ENCODE results near the gene TRPM3.

TRPM3 gene

DNA sequence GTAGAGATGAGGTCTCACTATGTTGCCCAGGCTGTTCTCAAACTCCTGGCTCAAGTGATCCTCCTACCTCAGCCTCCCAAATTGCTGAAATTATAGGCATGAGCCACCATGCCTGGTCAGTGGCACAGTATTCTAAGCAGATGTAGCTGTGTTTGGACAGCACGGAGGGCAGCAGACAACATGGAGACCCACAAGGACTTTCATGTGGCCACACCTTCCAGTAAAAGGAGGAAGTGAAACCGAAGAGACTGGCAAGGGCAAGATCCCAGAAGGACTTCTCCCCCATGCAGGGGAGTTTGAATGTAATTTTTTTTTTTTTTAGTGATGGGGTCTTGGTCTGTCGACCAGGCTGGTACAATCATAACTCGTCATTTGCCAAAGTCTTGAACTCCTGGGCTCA lies 172.2 kb downstream of the TRPM3 start:
- DNase-seq (ENCODE audit: low read depth in 2 of 3, low spot score in 1 of 3) = no peak

DNA sequence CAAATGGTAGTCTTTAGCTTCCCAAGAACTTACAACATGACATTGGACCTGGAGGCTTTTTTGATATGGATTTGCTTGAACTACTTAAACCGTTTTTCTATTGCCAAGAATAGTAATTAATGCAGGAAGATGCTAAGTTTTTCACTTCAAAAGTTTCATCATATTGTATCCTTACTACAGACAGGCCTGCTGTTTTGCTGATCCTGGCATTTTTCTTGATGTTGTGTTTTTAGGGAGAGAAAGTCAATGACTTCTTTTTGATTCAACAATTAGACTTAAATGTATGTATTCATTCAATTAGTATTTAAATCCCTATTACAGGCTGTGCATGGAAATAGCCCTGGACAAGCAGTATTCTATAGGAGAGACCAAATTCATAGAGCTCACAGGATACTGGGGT lies 172.7 kb downstream of the TRPM3 start:
- DNase-seq (ENCODE audit: low read depth in 2 of 3, low spot score in 1 of 3) = no peak

DNA sequence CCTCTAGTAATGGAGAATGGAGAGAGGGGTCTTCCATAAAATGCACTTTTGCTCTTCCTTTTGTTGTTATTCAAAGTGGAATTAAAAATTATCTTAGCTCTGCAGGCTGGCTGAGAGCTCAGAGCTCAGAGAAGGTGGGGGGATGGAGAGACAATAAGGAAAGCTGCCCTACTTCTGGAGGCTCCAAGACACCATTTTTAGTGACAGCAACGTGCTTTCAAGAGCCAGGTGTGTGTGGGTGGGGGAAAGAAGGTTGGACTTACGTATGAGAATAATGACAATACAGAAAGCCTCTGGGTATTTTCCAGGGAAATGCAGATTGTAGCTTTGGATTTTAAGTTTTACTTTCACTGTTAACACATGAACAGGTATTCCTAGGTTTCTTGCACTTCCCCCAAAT lies 173.9 kb downstream of the TRPM3 start:
- DNase-seq (ENCODE audit: low read depth in 2 of 3, low spot score in 1 of 3) = no peak

DNA sequence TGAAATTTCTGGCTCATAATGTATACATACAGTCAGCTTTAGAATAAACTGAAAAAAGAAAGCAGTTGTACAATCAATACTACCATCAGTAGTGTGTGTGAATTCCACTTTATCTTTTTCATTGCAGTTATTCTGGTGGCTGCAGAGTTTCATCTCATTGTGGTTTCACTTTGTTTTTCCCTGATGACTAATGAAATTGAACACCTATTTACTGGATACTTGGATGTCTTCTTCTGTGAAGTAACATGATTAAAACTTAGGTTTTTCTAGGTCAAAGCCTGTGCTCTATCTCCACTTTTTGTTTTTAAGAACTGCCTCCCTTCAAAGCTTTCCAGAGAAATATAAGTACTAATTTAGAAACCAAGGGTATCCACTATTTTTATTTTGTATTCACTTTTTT lies 174.3 kb downstream of the TRPM3 start:
- DNase-seq (ENCODE audit: low read depth in 2 of 3, low spot score in 1 of 3) = no peak

DNA sequence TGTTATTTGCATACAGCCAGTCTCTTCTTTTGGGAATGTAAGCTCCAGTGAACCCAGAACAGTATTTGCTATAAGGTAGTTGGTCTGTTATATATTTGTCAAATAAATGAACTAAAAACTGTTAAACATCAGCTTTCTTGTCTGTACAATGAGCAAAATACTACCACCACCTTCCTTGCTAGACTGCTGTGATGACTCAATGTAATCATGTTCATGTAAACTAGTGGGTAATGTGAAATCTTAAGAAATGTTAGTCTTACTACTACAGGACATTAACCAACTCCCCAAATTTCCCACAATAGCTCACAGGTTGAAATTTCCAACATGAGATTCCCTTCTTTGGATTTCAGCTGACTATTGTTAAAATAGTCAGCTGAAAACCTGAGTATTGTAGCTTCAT lies 176.1 kb downstream of the TRPM3 start:
- no peak for DNase-seq (ENCODE audit: low read depth in 2 of 3, low spot score in 1 of 3)

DNA sequence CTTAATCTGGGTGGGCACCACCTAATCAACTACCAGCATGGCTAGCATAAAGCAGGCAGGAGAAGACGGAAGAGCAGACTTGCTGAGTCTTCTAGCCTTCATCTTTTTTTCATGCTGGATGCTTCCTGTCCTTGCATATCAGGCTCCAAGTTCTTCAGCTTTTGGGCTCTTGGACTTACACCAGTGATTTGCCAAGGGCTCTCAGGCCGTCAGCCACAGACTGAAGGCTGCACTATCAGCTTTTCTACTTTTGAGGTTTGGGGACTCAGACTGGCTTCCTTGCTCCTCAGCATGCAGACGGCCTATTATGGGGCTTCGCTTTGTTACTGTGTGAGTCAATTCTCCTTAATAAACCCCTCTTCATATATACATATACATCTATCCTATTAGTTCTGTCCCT lies 180.2 kb downstream of the TRPM3 start:
- DNase-seq (ENCODE audit: low read depth in 2 of 3, low spot score in 1 of 3) = no peak

DNA sequence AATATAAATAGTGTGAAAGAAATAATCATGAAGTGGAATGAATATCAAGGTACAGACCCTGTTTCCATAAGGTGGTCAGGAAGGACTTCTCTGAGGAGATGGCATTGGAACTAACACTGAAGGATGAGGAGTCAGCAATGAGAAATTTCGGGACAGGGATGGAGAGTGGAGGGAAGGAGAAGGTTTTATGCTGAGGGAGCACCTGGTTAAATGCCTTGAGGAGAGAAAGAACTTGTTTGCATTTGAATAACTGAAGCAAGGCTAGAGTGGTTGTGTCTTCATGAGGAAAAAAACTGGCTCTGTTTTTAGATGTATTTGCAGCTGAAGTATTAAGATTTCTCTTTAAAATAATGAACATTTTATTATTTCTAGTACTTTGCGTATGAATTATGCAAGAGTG lies 180.8 kb downstream of the TRPM3 start:
- DNase-seq (ENCODE audit: low read depth in 2 of 3, low spot score in 1 of 3) = no peak

DNA sequence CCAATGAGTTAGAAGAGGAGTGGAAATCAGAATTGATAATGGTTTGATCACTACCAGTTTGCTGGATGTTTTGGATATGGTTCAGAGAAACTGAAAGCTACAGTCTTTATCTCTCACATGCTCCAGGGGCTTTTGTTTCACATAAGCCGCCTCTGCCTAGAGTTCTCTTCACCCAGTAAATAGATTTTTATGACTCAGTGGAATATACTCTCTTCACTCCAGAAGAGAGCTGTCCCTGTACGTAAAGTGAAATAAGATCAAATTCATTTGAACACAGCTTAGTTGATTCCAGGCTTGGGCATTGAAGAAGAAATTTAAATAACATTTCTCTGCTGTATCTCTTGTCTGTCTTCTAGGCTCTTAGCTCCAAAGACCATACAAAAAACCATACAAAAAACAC lies 184.9 kb downstream of the TRPM3 start:
- no peak for DNase-seq (ENCODE audit: low read depth in 2 of 3, low spot score in 1 of 3)

DNA sequence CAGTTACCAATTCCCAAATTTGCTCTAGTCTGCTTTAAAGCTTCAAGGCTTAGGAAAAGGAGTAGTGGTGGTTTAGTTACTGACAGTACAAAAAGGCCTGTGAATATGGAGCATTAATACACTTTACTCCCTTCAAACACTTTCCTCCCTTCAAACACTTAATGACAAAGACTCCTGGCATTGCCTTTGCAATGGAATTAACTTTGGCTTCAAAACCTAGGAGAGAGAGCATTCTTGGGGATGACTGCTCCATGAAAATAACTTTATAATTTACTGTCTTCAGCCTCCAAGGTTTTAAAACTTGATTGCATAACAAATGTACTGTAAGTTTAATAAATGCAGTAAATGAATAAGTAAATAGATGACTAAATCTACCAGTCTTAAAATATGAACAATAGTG lies 185.6 kb downstream of the TRPM3 start:
- no peak for DNase-seq (ENCODE audit: low read depth in 2 of 3, low spot score in 1 of 3)

DNA sequence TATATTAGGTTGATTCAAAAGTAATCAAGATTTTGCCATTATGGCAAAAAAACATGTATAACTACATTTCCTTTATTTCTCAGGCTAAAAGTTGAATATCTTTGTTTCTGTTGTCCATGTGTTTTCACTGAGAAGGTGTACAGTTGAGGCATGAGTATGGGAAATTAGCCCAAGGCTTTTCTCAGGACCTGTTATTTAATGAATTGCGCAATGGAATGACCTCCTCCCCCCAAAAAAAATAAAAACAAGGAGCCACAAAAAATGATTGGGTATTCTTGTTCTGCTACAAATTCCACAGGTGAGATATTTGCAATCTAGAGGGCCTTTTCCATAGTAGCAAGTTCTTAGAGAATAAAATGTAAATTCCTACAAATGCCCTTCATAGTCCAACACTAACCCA lies 186.8 kb downstream of the TRPM3 start:
- no peak for DNase-seq (ENCODE audit: low read depth in 2 of 3, low spot score in 1 of 3)

DNA sequence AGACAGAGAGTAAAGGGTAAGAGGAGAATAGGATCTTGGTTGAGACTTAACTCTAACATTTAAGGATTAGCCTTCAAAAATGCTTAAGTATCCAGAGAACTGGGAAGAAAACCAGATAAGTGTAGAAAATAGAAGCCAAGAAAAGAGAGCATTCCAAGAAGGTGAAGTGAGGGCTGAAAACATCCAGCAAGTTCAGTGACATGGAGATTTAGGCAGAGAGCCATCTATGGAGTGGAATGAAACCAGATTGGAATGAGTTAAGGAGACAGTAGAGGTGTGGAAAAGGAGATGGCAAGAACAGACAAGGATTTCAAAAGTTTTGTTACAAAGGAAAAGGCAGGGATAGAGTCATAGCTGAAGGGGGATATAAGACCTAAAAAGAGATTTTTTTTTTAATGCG lies 188.1 kb downstream of the TRPM3 start:
- DNase-seq (ENCODE audit: low read depth in 2 of 3, low spot score in 1 of 3) = no peak

DNA sequence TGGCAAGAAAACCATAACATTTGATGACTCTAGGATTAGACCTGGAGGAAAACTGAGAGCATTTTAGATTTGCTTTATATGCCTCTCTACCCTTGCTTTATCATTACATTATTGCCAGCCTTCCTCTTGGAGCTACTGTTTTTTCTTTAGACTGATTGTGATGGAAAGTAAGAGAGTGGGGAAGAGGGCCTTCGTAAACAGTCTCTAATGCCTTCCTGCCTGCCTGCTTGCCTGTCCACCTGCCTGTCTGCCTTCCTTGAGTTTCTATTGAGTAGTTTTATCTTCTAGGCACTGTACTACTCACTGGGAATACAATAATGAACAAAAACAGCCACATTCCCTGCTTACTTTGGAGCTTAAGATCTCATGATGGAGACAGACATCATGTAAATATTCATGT lies 189.3 kb downstream of the TRPM3 start:
- DNase-seq (ENCODE audit: low read depth in 2 of 3, low spot score in 1 of 3) = no peak

DNA sequence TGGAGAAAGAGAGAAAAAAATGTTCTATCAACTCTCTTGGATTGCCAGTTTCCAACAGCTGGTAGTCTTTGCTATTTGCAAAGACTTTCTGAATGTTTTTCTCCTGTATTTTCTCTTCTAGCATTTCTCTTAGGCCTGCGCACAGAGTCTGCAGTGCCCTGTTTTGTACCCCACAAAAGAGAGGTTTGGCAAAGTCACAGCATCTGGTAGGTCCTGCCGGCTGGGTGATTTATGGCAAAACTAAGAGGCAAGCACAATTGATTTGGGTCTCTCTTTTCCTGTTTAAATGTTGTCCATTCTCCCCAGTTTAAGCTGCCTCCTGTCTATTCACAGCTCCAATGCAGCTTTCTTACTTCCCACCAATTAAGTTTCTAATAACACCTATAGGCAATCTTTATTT lies 193.9 kb downstream of the TRPM3 start:
- DNase-seq (ENCODE audit: low read depth in 2 of 3, low spot score in 1 of 3) = no peak

DNA sequence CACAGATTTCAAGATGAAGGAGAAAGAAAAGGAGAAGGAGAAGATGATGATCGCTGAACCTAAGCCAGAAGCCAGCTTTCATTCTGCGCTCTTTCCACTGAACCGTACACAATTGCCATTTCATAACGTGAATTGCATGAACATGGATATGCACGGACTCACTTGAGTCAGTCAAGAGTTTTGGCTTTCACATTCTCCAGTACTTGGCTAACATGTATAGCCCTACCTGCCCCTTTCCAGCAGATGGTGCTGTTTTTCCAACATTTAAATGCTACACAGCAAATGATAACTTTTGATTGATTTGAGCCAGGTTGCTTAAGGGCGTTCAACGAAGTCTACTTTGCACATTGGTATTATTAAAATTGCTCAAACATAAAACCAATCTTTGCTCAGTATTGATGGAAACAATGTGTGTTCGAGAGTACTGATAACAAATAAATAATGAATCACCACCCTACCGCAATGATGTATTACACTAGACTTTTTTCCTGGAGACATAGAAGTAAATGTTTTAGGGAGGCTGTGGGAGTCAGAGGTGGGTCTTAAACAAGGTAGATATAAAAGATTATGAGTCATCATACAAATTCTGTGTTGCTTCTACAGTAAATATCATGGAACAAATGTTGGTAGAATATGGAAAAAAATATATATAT lies 196.4 kb downstream of the TRPM3 start:
- DNase-seq (ENCODE audit: low read depth in 2 of 3, low spot score in 1 of 3) = peak in 1 of 3 donors; percentile 0

DNA sequence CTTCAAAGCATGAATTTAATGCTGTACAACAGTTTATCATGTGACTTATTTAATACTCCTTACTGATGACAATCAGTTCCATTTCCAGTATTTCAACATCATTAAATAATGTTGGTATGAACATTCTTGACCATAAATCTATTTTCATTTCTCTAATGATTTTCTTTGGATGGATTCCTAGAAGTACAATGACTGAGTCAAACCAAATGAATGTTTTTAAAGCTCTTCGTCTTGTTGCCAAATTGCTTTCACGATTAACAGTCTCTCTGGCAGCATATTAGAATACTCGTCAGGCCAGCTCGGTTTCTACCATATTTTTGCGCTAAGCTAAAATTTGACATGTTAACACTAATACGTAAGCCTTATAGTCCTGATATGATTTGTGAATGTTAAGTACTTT lies 197.0 kb downstream of the TRPM3 start:
- DNase-seq (ENCODE audit: low read depth in 2 of 3, low spot score in 1 of 3) = no peak

DNA sequence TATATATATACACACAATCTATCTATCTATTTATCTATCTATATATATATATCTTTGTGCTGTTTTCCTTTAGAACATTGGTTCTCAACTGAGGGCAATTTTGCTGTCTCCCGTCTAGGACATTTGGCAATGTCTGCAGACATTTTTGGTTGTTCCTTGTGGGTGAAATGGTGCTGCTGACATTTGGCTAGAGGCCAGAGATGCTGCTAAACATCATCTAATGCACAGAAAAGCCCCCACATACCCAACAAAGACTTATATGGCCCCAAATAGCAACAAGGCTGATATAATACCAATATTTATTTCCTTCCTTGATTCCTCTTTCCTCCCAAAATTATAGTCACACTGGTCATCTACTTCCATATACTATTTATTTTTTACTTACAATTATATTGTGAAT lies 197.5 kb downstream of the TRPM3 start:
- no peak for DNase-seq (ENCODE audit: low read depth in 2 of 3, low spot score in 1 of 3)

DNA sequence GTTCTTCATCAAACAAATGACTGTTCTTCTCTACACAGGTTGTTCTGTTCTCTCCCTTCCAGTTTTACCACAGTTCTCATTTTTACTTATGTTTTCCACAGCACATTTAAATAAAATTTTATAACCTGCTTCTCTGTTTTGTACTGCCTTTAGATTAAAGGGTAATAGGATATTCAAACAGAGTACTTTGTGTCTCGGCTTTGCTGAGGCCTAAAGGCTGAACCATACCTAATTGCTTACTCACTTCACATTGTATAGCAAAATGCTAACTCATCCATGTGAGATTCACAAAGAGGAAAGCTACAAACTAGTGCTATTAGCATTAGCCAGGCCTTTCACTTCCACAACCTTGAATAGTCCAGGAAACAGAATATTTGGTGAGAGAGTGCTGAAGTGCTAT lies 200.3 kb downstream of the TRPM3 start:
- DNase-seq (ENCODE audit: low read depth in 2 of 3, low spot score in 1 of 3) = no peak

DNA sequence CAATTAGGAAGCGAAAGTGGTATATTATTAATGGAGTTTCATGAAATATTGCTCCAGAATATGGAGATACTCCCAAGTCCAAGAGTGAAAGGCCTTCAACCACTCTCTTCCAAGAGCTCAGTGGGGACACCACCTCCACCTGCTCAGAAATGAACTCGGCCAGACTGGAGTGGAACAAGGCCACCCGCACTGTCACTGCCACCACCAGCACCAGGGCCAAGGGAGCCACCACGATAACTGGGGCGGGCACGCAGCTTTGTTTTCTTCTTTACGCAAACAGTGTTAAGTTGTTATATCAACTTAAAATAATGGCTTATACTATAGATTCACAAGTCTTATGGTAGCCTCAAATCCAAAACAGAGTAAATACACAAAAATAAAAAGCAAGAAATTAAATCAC lies 204.1 kb downstream of the TRPM3 start:
- DNase-seq (ENCODE audit: low read depth in 2 of 3, low spot score in 1 of 3) = no peak

DNA sequence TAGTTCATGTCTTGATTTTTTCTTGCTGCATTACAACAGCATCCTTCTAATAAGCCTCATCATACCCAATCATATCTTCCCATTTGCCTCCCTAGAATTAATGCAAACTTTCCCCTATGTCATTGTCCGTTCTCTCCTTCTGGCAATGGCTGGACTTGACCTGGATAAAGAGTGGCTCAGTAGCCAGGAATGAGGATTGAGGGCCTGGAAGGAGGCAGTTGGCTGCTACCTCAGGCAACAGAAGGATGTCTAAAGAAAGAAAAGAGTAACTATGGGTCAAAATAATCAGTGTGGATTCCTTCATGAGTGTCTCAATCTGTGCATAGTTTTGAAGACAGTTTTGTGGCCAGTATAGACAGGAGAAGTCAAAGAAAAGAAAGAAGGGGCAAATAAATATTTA lies 209.6 kb downstream of the TRPM3 start:
- no peak for DNase-seq (ENCODE audit: low read depth in 2 of 3, low spot score in 1 of 3)

DNA sequence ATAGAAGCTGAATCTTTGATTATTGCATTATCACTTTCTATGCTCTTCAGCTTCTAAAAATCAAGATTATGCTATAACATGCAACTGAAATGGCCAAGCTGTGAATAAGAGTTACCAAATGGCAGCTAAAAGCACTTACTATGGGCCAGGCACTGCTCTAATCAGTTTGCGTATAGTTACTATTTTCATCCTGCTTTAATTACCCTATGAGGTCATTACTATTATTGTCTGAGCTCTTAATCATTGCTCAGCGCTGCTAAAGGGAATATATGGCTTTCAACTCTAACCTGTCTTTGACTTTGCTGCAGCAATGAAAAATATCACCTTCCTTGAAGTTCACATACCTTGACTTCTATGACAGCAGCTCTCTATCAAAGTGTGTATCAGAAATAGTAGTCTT lies 210.8 kb downstream of the TRPM3 start:
- no peak for DNase-seq (ENCODE audit: low read depth in 2 of 3, low spot score in 1 of 3)

DNA sequence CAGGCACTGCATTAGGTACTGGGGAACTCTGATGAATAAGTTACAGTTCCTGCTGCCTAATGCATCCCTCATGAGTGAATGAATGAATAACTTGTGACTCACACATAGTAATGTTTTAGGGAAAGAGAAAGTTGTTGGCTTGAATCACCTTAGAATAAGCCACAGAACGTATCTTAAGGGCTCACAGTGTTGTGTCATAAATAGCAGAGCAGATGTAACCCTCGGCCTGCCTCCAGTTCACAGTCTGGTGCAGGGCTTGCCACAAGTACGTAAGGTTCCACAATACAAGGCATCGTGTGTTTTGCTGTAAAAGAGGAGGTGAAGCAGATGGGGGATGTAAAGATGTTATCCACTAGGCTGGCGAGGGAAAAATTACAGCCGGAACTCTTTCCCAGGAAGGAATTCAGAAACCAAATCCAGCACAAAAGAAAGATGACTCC lies 218.7 kb downstream of the TRPM3 start:
- DNase-seq (ENCODE audit: low read depth in 2 of 3, low spot score in 1 of 3) = no peak

DNA sequence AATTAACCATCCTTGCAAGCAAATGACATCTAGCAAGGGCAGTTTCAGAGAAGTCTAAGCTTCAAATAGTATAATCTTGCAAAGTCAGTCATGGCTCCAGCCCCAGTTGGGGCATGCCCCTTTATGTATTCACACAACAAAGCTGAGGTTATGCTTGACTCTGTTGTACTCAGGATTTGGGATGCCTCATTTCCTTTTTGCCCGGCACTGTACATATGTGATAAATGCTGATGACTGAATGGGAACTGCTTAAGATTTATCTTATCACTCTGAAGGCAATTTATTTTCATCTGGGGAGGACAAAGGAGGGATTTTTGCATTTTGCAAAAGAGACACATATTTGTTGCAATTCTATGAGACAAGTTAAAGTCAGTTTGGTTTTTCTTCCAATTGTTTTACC lies 219.2 kb downstream of the TRPM3 start:
- no peak for DNase-seq (ENCODE audit: low read depth in 2 of 3, low spot score in 1 of 3)

DNA sequence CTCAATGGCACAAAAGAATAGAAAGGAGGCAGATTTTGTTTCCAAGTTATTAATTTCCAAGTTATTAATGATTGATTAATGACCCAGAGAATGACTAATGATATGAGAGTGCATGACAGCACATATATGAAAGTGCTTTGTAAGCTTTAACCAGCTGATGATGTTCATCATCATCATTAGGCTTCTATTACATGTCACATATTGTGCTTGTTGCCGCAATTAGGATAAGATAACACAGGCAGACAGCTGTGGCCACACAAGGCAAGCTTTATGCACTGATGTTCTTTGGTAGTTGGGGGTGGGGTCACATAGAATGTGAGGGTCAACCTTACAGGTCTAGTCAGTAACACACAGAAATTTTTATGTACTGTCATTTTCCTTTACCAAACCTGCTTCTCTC lies 219.7 kb downstream of the TRPM3 start:
- no peak for DNase-seq (ENCODE audit: low read depth in 2 of 3, low spot score in 1 of 3)

DNA sequence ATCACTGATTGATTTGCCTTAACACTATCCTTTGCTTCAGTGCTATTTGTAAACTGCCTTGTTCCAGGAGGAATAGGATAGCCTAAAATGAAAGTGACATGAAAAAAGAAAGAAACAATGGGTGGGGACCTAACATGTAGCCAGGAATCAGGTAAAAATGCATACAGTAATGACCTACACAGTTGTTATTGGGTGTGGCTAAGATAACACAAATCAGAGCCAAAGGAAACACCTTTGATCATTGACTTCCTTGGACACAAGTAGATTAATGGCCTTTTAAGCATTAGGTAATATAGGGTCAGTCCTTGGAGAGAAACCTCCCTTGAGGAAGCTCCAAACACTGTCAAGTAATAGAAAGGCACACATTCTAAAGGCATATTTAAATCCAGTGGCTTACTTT lies 220.4 kb downstream of the TRPM3 start:
- no peak for DNase-seq (ENCODE audit: low read depth in 2 of 3, low spot score in 1 of 3)
